SJSA1 (cell line): ENCODE data around the gene ZNRF3. TPM values are rescaled to one million over a fixed set of nuclear protein-coding genes. Genes with fewer than 3 reads are reported as not detected.
"Not testable (repeated sequence)": the region's sequence is repeated elsewhere in the genome, so short reads cannot be mapped to it uniquely, and the experiment has no call there.

Source experiments
- DNase-seq, 2 experiments: peaks; one replicate each; pipeline ENCODE4 v3.0.0-alpha.2; 2015 to 2020; ENCODE audit warnings: low spot score in 2 of 2, low read depth in 1 of 2
- H3K27ac ChIP-seq: fragments of 250-450 bp; sonication (Bioruptor Pico); 2 replicates; pipeline ENCODE4 v1.5.1; 2020; ENCODE audit warnings: mild to moderate bottlenecking, moderate library complexity
- H3K27me3 ChIP-seq: fragments of 250-450 bp; sonication (Bioruptor Pico); replicated peaks from 2 replicates; pipeline ENCODE4 v1.5.1; 2020; ENCODE audit warnings: mild to moderate bottlenecking, moderate library complexity
- H3K36me3 ChIP-seq: fragments of 250-450 bp; sonication (Bioruptor Pico); 2 replicates; pipeline ENCODE4 v1.5.1; 2020; ENCODE audit warnings: mild to moderate bottlenecking
- H3K4me1 ChIP-seq: fragments of 250-450 bp; sonication (Bioruptor Pico); replicated peaks from 2 replicates; pipeline ENCODE4 v1.6.1; 2021; ENCODE audit warnings: mild to moderate bottlenecking
- H3K4me3 ChIP-seq: fragments of 250-450 bp; sonication (Bioruptor Pico); 2 replicates; pipeline ENCODE4 v1.5.1; 2020; ENCODE audit warnings: mild to moderate bottlenecking
- H3K9me3 ChIP-seq: fragments of 250-450 bp; sonication (Bioruptor Pico); replicated peaks from 2 replicates; pipeline ENCODE4 v1.5.1; 2020; ENCODE audit warnings: mild to moderate bottlenecking
- total RNA-seq: library from RNA; depleted of rRNA; stranded (reverse); fragments of >200 nt; shearing (Covaris generic); gene quantifications from 2 replicates; pipeline ENCODE4 v1.2.3, GENCODE V29; 2014; rRNA removed

ZNRF3 gene
- total RNA-seq, result 3.2 and 6.0 TPM in 2 replicates

DNA sequence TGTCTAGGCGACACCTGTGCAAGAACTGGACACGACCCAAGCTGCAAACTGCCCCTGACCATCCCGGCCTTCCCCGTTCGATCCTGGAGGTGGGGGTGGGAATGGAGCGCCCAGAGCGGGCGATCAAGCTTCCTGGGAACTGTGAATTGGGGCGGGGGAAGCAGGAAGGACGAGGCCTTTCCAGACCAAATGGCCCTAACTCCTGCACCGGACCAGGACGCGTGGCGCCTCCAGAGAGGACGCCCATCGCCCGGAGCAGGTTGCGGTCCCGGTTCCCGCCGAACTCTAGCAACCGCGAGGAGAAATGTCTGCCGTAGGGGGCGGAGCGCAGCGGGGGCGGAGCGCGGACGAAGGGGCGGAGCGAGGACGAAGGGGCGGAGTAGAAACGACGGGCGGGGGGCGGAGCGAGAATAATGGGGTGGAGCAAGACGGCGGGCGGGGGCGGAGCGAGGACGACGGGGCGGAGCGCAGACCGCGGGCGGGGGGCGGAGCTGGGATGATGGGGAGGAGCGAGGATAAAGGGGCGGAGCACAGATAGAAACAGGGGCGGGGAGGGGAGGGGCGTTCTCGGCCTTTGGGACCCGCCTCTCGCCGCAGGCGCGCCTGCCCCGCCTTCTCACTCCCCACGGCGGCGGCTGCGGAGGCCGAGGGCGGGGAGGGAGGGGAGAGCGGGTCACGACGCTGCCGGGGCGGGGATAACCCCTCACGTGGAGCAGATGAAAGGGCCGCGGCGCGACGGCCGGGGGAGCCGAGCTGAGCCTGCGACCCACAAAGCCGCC lies at the start of gene ZNRF3:
Gene ZNRF3, plus strand, starts transcription at position 695 of the 779 bp plus-strand sequence. CDS start 195 bp downstream, outside the sequence.
- Histone ChIP-seq H3K27ac (no peak within 1 kb of the TSS), H3K4me1 (peaks cover 18% of the 10 kb centered on the region), H3K4me3 (peak within 1 kb of the TSS; percentile 78), H3K36me3 (no peaks in the 10 kb centered on the region), H3K9me3 (no peaks in the 10 kb centered on the region), H3K27me3 (no peaks in the 10 kb centered on the region)
- DNase-seq, result peak; percentile 74 to 90

DNA sequence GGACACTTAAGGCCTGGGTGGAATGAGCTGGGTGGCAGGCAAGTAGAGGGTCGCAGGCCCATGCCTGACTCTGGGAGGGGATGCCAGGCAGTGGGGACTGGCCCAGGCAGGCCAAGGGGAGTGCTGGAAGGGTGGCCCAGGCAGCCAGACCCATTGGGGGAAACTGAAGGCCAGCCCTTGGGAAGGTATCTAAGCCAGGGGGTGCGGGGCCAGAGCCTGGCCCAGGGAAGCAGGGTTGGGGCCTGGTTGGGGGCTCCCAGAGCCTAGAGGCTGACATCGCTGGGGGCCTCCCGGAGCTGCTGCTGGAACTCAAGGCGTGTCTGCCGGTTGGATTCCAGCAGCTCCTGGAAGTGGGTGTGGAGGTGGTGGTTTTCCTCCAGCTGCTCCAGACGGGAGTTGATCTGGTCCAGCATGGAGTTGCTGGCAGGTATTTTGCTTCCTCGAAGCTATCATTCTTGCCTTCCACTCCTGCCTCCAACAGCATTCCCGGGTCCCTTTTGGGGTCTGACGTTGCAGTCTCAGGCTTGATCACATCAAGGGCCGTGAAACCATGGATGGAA lies 47.7 kb upstream of the ZNRF3 start:
- Histone ChIP-seq H3K9me3 (0 out of 2 replicates have a peak, but pooled peaks cover 2% of the 10 kb centered on the region), H3K27me3 (no peaks in the 10 kb centered on the region), H3K27ac (no peak overlapping the region), H3K36me3 (no peaks in the 10 kb centered on the region), H3K4me3 (no peak overlapping the region), H3K4me1 (no peaks in the 10 kb centered on the region)
- no peak for DNase-seq

DNA sequence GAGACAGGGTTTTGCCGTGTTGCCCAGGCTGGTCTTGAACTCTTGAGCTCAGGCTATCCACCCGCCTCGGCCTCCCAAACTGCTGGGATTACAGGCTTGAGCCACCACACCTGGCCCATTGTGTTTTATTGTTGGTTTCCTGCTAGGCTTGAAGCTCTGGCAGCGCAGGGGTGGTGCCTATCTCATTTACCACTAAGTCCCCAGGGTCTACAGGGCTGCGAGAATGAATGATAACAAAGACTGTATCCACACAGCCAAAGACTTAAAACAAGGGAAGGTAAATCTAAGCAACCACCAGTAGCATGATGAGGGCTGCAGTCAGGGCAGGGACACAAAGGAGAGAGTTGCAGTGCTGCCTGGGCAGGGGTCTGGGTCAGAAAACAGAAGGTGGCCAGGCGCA lies 45.7 kb upstream of the ZNRF3 start:
- Histone ChIP-seq H3K9me3 (0 out of 2 replicates have a peak, but pooled peaks cover 2% of the 10 kb centered on the region), H3K4me3 (no peak overlapping the region), H3K4me1 (no peaks in the 10 kb centered on the region), H3K36me3 (no peaks in the 10 kb centered on the region), H3K27me3 (no peaks in the 10 kb centered on the region), H3K27ac (no peak overlapping the region)
- DNase-seq, result no peak

DNA sequence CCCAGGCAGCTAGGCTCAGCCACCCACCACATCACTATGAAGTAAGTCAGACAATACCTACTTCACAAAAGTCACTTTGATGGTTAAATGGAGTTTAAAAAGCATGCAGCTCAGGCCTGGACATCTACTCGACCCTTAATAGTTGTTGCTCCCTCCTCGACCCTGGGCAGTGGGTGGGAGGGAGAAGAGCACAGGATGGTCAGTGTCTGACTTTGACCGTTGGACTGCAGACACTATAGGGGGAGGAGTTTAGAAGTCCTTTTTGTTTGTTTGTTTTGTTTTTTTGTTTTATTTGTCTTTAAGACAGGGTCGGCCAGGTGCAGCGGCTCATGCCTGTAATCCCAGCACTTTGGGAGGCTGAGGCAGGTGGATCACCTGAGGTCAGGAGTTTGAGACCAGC lies 44.4 kb upstream of the ZNRF3 start:
- Histone ChIP-seq H3K4me1 (no peaks in the 10 kb centered on the region), H3K4me3 (no peak overlapping the region), H3K27ac (no peak overlapping the region), H3K9me3 (0 out of 2 replicates have a peak, but pooled peaks cover 2% of the 10 kb centered on the region), H3K36me3 (no peaks in the 10 kb centered on the region), H3K27me3 (no peaks in the 10 kb centered on the region)
- no peak for DNase-seq

DNA sequence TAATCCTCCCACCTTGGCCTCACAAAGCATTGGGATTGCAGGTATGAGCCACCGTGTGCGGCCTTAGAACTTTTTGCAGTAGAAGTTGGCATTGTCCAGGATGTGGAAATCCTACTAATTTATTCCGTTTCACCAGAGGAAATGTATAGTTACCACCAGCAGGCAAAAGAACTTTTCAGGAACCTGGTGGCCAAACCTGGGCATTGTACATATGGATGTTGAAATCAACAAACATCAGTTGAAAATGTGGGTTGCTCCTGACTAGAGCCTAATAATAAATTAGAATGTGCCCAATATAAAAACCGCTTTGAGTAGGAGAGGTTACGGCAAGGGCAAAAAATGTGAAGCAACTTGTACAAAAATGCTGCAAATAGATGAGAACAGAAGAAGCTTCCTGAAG lies 42.3 kb upstream of the ZNRF3 start:
- no peak overlapping the region for H3K4me3 ChIP-seq
- no peak overlapping the region for H3K27ac ChIP-seq
- H3K4me1 ChIP-seq, result no peaks in the 10 kb centered on the region
- no peaks in the 10 kb centered on the region for H3K36me3 ChIP-seq
- DNase-seq, result no peak
- H3K27me3 ChIP-seq, result no peaks in the 10 kb centered on the region
- H3K9me3 ChIP-seq, result no peaks in the 10 kb centered on the region

DNA sequence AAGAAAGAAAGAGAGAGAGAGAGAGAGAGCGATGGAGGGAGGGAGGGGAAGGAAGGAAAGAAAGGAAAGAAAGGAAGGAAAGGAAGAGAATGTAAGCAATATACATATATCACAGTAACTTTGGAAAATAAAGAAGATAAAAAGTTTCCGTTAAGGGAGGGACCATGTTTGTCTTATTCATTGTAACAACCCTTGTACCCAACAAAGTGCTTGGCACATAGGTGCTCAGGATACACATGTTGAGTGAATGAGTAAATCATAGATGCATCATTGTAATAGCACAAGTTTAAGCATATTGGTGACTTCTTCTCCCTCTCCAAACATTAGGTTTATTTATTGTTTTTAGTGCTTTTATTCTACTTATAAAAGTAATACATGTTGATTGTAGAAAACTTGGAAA lies 39.7 kb upstream of the ZNRF3 start:
- no peak for DNase-seq
- Histone ChIP-seq H3K27me3 (no peaks in the 10 kb centered on the region), H3K27ac (no peak overlapping the region), H3K4me1 (no peaks in the 10 kb centered on the region), H3K4me3 (no peak overlapping the region), H3K9me3 (0 out of 2 replicates have a peak, but pooled peaks cover 4% of the 10 kb centered on the region), H3K36me3 (no peaks in the 10 kb centered on the region)

DNA sequence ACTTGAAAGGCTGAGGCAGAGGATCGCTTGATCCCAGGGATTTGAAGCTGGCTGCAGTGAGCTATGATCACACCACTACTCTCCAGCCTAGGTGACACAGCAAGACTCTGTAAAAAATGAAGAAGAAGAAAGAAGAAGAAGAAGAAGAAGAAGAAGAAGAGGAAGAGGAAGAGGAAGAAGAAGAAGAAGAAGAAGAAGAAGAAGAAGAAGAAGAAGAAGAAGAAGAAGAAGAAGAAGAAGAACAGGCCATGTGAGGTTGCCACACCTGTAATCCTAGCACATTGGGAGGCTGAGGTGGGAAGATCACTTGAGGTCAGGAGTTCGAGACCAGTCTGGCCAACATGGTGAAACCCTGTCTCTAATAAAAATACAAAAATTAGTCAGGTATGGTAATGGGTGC lies 39.1 kb upstream of the ZNRF3 start:
- not testable (repeated sequence) for H3K4me1 ChIP-seq, H3K4me3 ChIP-seq, H3K27ac ChIP-seq, H3K9me3 ChIP-seq, H3K36me3 ChIP-seq, H3K27me3 ChIP-seq, DNase-seq

DNA sequence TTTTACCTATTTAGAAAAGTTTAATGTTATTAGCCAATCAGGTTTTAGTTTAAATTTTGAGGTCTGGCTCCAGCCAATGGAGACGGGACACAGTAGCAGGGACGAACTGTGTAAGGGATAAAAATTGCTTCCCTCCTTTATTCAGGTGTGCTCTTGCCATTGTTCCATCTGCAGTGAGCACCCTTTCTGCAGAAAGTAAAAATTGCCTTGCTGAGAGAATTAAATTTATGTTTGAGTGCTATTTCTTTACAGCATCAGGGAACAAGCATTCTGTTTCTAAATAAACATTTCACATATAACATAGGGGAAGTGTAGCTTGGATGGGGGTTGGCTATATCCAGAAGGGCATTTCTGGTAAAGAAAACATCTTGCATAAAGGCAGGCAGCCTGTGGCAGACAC lies 36.4 kb upstream of the ZNRF3 start:
- Histone ChIP-seq H3K36me3 (no peaks in the 10 kb centered on the region), H3K27ac (no peak overlapping the region), H3K27me3 (no peaks in the 10 kb centered on the region), H3K4me3 (no peak overlapping the region), H3K4me1 (no peaks in the 10 kb centered on the region), H3K9me3 (0 out of 2 replicates have a peak, but pooled peaks cover 4% of the 10 kb centered on the region)
- DNase-seq, result no peak

DNA sequence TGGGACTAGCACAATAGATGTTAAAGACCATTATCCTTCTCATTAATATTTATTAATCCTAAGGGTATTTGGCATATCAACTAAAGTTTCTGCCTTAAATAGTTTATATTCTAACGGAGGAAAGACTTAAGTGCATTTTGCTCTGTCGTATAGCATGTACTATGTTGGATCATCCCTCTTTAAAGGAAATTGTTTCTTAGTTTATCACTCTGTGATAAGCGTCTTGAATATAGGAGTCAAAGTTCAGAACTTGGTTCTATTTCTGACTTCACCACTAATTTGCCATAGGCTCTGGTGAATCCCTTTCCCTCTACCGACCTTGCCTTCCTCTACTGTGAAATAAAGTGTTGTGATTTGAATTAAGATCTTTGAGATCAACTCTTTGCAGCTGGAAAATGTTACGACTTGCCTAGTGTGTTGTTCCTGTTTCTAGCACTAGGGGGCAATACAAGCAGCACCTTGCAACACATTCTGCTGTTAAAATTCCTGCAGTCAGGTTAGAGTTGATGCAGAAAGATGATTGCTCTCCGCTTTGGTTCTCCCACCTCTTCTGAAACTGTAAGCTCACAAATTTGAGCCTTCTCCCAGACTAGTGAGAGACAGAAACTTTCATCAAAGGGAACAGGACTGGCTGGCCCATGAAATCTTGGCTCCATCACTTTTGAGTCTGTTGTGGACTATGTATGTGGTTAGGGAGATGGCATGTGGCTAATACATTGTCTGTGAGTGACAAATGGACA lies 27.8 kb upstream of the ZNRF3 start:
- Histone ChIP-seq H3K9me3 (no peaks in the 10 kb centered on the region), H3K4me1 (no peaks in the 10 kb centered on the region), H3K27me3 (no peaks in the 10 kb centered on the region), H3K27ac (no peak overlapping the region), H3K4me3 (no peak overlapping the region), H3K36me3 (no peaks in the 10 kb centered on the region)
- DNase-seq, result peak in 1 of 2 experiments; percentile 61

DNA sequence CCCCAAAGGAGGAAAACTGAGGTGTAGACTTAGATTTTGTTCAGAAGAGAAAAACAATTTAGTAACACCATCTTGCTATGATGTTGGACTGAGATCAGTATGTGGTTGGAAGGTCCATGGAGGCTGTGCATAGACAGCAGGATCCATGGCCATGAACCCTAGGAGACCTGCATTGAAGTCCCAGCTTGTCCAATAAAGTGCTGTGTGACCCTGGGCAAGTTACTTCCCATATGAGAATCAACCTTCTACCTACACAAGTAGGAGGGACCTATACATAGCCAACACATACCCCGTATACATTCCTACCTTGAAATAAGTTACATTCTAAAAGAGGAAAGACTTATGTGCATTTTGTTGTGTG lies 27.3 kb upstream of the ZNRF3 start:
- Histone ChIP-seq H3K27ac (no peak overlapping the region), H3K4me1 (no peaks in the 10 kb centered on the region), H3K4me3 (no peak overlapping the region), H3K27me3 (no peaks in the 10 kb centered on the region), H3K9me3 (no peaks in the 10 kb centered on the region), H3K36me3 (no peaks in the 10 kb centered on the region)
- no peak for DNase-seq

DNA sequence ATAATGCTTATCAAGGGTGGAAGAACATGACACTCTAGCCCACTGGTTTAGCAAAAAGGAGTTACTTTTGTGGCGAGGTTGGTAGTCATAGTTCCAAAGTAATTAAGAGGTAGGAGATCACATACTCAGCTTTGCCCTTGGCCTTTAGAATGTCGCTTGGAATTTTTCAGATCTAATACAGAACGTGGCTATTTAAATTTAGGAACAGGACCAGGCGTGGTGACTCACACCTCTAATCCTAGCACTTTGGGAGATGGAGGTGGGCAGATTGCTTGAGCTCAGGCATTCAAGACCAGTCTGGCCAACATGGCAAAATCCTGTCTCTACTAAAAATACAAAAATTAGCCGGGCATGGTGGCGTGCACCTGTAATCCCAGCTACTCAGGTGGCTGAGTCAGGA lies 26.1 kb upstream of the ZNRF3 start:
- no peak for DNase-seq
- H3K4me1 ChIP-seq, result no peaks in the 10 kb centered on the region
- H3K4me3 ChIP-seq, result no peak overlapping the region
- no peaks in the 10 kb centered on the region for H3K36me3 ChIP-seq
- H3K27me3 ChIP-seq, result no peaks in the 10 kb centered on the region
- H3K9me3 ChIP-seq, result no peaks in the 10 kb centered on the region
- H3K27ac ChIP-seq, result no peak overlapping the region

DNA sequence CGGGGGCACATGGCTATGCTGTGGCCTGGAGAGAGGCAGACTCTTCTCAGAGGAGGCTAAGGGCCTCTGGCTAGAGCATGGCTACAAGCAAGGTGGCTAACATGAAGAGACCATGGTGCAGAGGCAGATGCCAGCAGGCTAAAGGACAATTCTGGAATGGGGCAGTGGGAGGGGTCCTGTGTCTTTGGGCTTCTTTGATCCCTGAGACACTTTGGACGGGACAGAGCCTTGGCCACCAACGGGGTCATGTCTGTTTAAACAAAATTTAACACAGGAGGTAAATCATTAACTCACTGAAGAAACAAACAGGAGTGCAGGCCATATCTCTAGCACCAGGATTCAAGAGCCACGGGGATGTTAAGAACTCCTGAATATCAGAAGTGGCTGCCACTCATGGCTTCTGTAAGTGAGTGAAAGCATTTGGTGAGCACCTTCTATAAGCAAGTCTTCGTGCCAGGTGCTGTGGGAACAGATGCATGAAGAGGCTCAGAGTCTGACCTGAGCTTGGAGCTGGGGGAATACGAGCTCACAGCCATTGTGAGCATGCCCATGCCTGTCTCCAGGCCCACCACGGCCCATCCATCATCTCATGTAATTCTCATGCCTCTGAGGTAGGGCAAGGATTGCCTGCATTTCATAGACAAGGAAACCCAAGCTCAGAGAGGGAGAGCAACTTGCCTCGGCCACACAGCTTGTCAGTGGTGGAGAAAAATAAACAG lies 18.3 kb upstream of the ZNRF3 start:
- Histone ChIP-seq H3K27me3 (no peaks in the 10 kb centered on the region), H3K9me3 (no peaks in the 10 kb centered on the region), H3K4me1 (no peaks in the 10 kb centered on the region), H3K36me3 (no peaks in the 10 kb centered on the region), H3K27ac (no peak overlapping the region), H3K4me3 (no peak overlapping the region)
- no peak for DNase-seq

DNA sequence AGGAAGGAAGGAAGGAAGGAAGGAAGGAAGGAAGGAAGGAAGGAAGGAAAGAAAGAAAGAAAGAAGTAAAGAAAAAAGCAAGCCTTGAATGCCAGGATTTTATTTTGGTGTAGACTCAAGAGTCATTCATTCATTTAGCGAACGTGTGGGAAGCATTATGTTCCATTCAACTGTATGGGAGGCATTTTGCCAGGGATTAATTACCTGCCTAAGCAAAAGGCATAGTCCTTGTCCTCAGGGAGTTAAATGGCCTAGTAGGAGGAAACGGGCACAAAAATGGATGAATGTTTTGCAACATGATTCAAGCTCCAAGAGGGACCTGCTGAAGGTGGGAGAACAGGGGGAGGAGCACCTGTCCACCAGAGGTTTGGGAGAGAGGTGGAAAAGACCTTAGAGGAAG lies 16.2 kb upstream of the ZNRF3 start:
- H3K4me1 ChIP-seq, result no peaks in the 10 kb centered on the region
- no peaks in the 10 kb centered on the region for H3K9me3 ChIP-seq
- no peak overlapping the region for H3K4me3 ChIP-seq
- H3K27ac ChIP-seq, result no peak overlapping the region
- DNase-seq, result no peak
- no peaks in the 10 kb centered on the region for H3K36me3 ChIP-seq
- no peaks in the 10 kb centered on the region for H3K27me3 ChIP-seq

DNA sequence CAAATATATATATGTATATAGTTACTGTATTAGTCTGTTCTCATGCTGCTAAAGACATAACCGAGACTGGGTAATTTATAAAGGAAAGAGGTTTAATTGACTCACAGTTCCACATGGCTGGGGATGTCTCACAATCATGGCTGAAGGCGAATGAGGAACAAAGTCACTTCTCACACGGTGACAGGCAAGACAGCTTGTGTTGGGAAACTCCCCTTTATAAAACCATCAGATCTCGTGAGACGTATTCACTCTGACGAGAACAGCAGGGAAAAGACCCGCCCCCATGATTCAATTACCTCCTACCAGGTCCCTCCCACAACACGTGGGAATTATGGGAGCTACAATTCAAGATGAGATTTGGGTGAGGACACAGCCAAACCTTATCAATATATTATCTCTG lies 15.0 kb upstream of the ZNRF3 start:
- not testable (repeated sequence) for H3K27me3 ChIP-seq, H3K4me3 ChIP-seq, H3K36me3 ChIP-seq, H3K27ac ChIP-seq, H3K4me1 ChIP-seq, DNase-seq, H3K9me3 ChIP-seq
